Forelimb muscle (tissue), 1 donor: Measurements from ENCODE around the gene CT47A7. TPM values are rescaled to one million over a fixed set of nuclear protein-coding genes. Genes with fewer than 3 reads are reported as not detected.
"Not testable (repeated sequence)": the region's sequence is repeated elsewhere in the genome, so short reads cannot be mapped to it uniquely, and the experiment has no call there.

ENCODE experiments used
- DNase-seq: peaks from one replicate; pipeline ENCODE4 v3.0.0-alpha.2; 2013; ENCODE audit warnings: low read depth
- polyA plus RNA-seq: library from polyadenylated mRNA; unstranded; fragments of 120-200 nt; gene quantifications from one replicate; pipeline ENCODE4 v1.2.1, GENCODE V29; 2013; ENCODE audit not compliant: insufficient read length

CT47A7 gene
- polyA plus RNA-seq, result not detected

DNA sequence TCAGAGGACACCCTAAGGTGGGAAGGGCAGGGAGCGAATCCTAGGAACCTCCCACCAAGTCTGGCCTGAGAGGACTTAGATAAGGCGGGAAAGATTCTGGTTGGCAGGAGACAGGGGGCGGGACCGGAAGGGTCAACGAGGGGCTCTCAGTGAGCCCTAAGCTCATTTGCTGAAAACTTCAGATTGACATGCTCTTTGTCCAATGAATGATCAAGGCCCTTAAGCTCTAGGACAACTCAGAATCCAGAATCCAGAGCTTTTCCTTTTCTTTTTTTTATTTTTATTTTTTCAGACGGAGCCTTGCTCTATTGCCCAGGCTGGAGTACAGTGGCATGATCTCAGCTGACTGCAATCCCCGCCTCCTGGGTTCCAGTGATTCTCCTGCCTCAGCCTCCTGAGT lies at the start of gene CT47A7:
CT47A7 (minus strand) TSS at position 101 of the 400 bp plus-strand sequence. CDS start 255 bp downstream, outside the sequence.
- DNase-seq, result not testable (repeated sequence)

- DNase-seq, result no peak
These were observed 44.2 kb upstream of the CT47A7 start for GRCh38 chrX:121000589-121000988.

DNA sequence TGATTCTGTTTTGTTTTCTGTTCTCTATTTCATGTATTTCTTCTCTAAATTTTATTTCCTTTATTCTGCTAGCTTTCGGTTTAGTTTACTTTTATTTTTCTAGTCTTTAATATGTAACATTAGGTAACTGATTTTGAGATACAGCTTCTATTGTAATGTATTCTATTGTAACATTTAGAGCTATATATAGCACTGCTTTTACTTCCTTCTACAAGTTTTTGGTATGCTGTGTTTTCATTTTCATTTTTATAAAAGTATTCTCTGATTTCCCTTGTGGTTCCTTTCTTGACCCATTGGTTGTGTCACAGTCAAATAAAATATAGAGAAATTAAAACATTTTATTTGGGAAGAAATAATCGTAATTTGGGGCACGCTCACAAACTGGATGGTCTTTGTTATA lies 43.0 kb upstream of the CT47A7 start:
- DNase-seq, result no peak

GRCh38 chrX:120985660-120986059 lies 29.3 kb upstream of the CT47A7 start, which contains the start of gene CT47A1:
TSS of gene CT47A1 (minus strand) at chrX:120985760. CDS start at chrX:120985529, 231 bp downstream.
- not testable (repeated sequence) for DNase-seq

Other genes starting within 250 kb of the CT47A7 start
- not detected for gene CT47B1, start 80.7 kb downstream of the CT47A7 start, polyA plus RNA-seq
- gene CT47A11, start 19.4 kb downstream of the CT47A7 start, polyA plus RNA-seq, result not detected
- not detected for gene CT47A10, start 14.6 kb downstream of the CT47A7 start, polyA plus RNA-seq
- not detected for gene CT47A9, start 9.7 kb downstream of the CT47A7 start, polyA plus RNA-seq
- not detected for gene CT47A8, start 4.9 kb downstream of the CT47A7 start, polyA plus RNA-seq
- not detected for gene CT47A6, start 4.9 kb upstream of the CT47A7 start, polyA plus RNA-seq
- gene CT47A5, start 9.7 kb upstream of the CT47A7 start, polyA plus RNA-seq, result not detected
- gene CT47A4, start 14.6 kb upstream of the CT47A7 start, polyA plus RNA-seq, result not detected
- gene CT47A3, start 19.5 kb upstream of the CT47A7 start, polyA plus RNA-seq, result not detected
- not detected for gene CT47A2, start 24.3 kb upstream of the CT47A7 start, polyA plus RNA-seq
- gene CT47A1, start 29.2 kb upstream of the CT47A7 start, polyA plus RNA-seq, result not detected
- 2.5 TPM for gene GLUD2, start 91.0 kb upstream of the CT47A7 start, polyA plus RNA-seq